Neural cell (in vitro differentiated cells): ENCODE results near the gene P2RX5. TPM values are rescaled to one million over a fixed set of nuclear protein-coding genes. Genes with fewer than 3 reads are reported as not detected.
A peak's percentile ranks its signal among the peaks of the same experiment; 100 is the strongest.

Experiments
- H2AFZ ChIP-seq: fragments of 200-600, 300-800 bp; sonication (generic), shearing (Covaris generic); 2 replicates; pipeline ENCODE4 v1.6.0; 2014; ENCODE audit warnings: low read depth, mild to moderate bottlenecking, antibody characterized with exemption, low read length, moderate library complexity
- H3F3A ChIP-seq: fragments of 200-600 bp; shearing (Covaris generic); 2 replicates; pipeline ENCODE4 v1.6.1; 2016; ENCODE audit warnings: mild to moderate bottlenecking, moderate library complexity, mixed read lengths, antibody characterized with exemption, low read length; ENCODE audit not compliant: insufficient read depth, poor library complexity, severe bottlenecking
- H3K27ac ChIP-seq: fragments of 200-600, 300-800 bp; sonication (generic), shearing (Covaris generic); 2 replicates; pipeline ENCODE4 v1.5.1; 2014; ENCODE audit warnings: mild to moderate bottlenecking, low read length, moderate library complexity
- H3K27me3 ChIP-seq: fragments of 300-800, 200-600 bp; sonication (generic), shearing (Covaris generic); 2 replicates; pipeline ENCODE4 v1.6.0; 2014; ENCODE audit warnings: mild to moderate bottlenecking, low read depth, low read length, moderate library complexity; ENCODE audit not compliant: insufficient read depth
- H3K36me3 ChIP-seq: fragments of 300-800, 200-600 bp; sonication (generic), shearing (Covaris generic); 2 replicates; pipeline ENCODE4 v1.5.1; 2014; ENCODE audit warnings: mild to moderate bottlenecking, antibody characterized with exemption, low read length, moderate library complexity; ENCODE audit not compliant: insufficient read depth
- H3K4me2 ChIP-seq: fragments of 300-800, 200-600 bp; sonication (generic), shearing (Covaris generic); 2 replicates; pipeline ENCODE4 v1.6.0; 2014; ENCODE audit warnings: mild to moderate bottlenecking, low read length
- H3K4me3 ChIP-seq: fragments of 300-800, 200-600 bp; sonication (generic), shearing (Covaris generic); 2 replicates; pipeline ENCODE4 v1.5.1; 2014; ENCODE audit warnings: mild to moderate bottlenecking, low read length, moderate library complexity
- H3K79me2 ChIP-seq: fragments of 200-600 bp; shearing (Covaris generic); replicated peaks from 2 replicates; pipeline ENCODE4 v1.6.0; 2014; ENCODE audit warnings: mild to moderate bottlenecking, low read length, moderate library complexity; ENCODE audit not compliant: insufficient read depth
- H3K9ac ChIP-seq: fragments of 300-800, 200-600 bp; sonication (generic), shearing (Covaris generic); 2 replicates; pipeline ENCODE4 v1.6.1; 2016; ENCODE audit warnings: mild to moderate bottlenecking, low read length, mixed read lengths
- H3K9me2 ChIP-seq: fragments of 200-600 bp; shearing (Covaris generic); 2 replicates; pipeline ENCODE4 v1.6.1; 2016; ENCODE audit warnings: mild to moderate bottlenecking, low read length, mixed read lengths; ENCODE audit not compliant: insufficient read depth
- H3K9me3 ChIP-seq: fragments of 200-600, 300-800 bp; sonication (generic), shearing (Covaris generic); 2 replicates; pipeline ENCODE4 v1.6.1; 2016; ENCODE audit warnings: mild to moderate bottlenecking, mixed run types, low read length, moderate library complexity, mixed read lengths
- H4K20me1 ChIP-seq: fragments of 200-600 bp; shearing (Covaris generic); 2 replicates; pipeline ENCODE4 v1.6.1; 2016; ENCODE audit warnings: mild to moderate bottlenecking, mixed run types; ENCODE audit not compliant: insufficient read depth
- CTCF ChIP-seq: fragments of 450-650 bp; IDR thresholded peaks from 2 replicates; pipeline ENCODE4 v1.5.1; 2014; ENCODE audit warnings: antibody characterized with exemption, mild to moderate bottlenecking, moderate library complexity; ENCODE audit not compliant: poor library complexity, severe bottlenecking
- EP300 ChIP-seq: fragments of 450-650 bp; conservative IDR thresholded peaks from 2 replicates; pipeline ENCODE4 v1.6.1; 2014; ENCODE audit warnings: antibody characterized with exemption, mild to moderate bottlenecking, moderate library complexity; ENCODE audit not compliant: poor library complexity, severe bottlenecking
- EZH2 ChIP-seq: fragments of 200-600, 300-800 bp; shearing (Covaris generic), sonication (generic); IDR thresholded peaks from 2 replicates; pipeline ENCODE4 v1.6.1; 2014; ENCODE audit warnings: antibody characterized with exemption, low read length, borderline replicate concordance, mild to moderate bottlenecking; ENCODE audit not compliant: insufficient read depth, poor library complexity, severe bottlenecking
- MXI1 ChIP-seq: fragments of 450-650 bp; conservative IDR thresholded peaks from 2 replicates; pipeline ENCODE4 v1.6.1; 2014; ENCODE audit warnings: antibody characterized with exemption, mild to moderate bottlenecking; ENCODE audit not compliant: poor library complexity, severe bottlenecking
- POLR2AphosphoS5 ChIP-seq: IDR thresholded peaks from 2 replicates; pipeline ENCODE4 v1.6.1; 2012
- RAD21 ChIP-seq: fragments of 450-650 bp; conservative IDR thresholded peaks from 2 replicates; pipeline ENCODE4 v1.6.1; 2014; ENCODE audit warnings: antibody characterized with exemption, mild to moderate bottlenecking, moderate library complexity
- REST ChIP-seq: IDR thresholded peaks from 2 replicates; pipeline ENCODE4 v1.6.1; 2012; ENCODE audit warnings: borderline replicate concordance
- SMC3 ChIP-seq: fragments of 450-650 bp; conservative IDR thresholded peaks from 2 replicates; pipeline ENCODE4 v1.6.1; 2014; ENCODE audit warnings: antibody characterized with exemption, mild to moderate bottlenecking, moderate library complexity; ENCODE audit not compliant: poor library complexity
- TAF1 ChIP-seq: IDR thresholded peaks from 2 replicates; pipeline ENCODE4 v1.6.1; 2012; ENCODE audit warnings: low read depth
- polyA plus RNA-seq: library from polyadenylated mRNA; depleted of rRNA; stranded (reverse); fragments of >200 nt; gene quantifications from 2 replicates; pipeline ENCODE4 v1.2.3, GENCODE V29; 2014

The P2RX5 gene
- polyA plus RNA-seq, 1 donor from 2014 or later, result 7.0 TPM

GRCh38 chr17:3697103-3697476 is 1.1 kb upstream of the P2RX5 start:
- Histone ChIP-seq H3F3A (no peaks in the 10 kb centered on the region), H3K27me3 (peaks cover 27% of the 10 kb centered on the region), H3K27ac (no peak overlapping the region), H3K9me3 (no peaks in the 10 kb centered on the region), H2AFZ (no peak overlapping the region), H4K20me1 (no peaks in the 10 kb centered on the region), H3K79me2 (no peaks in the 10 kb centered on the region), H3K4me3 (no peak overlapping the region), H3K9me2 (no peaks in the 10 kb centered on the region), H3K4me2 (no peak overlapping the region), H3K36me3 (no peaks in the 10 kb centered on the region), H3K9ac (no peak overlapping the region)
- TF ChIP-seq EZH2 (no peak), TAF1 (no peak), POLR2AphosphoS5 (no peak), MXI1 (no peak), SMC3 (no peak), EP300 (no peak), CTCF (no peak), RAD21 (no peak), REST (no peak)

DNA sequence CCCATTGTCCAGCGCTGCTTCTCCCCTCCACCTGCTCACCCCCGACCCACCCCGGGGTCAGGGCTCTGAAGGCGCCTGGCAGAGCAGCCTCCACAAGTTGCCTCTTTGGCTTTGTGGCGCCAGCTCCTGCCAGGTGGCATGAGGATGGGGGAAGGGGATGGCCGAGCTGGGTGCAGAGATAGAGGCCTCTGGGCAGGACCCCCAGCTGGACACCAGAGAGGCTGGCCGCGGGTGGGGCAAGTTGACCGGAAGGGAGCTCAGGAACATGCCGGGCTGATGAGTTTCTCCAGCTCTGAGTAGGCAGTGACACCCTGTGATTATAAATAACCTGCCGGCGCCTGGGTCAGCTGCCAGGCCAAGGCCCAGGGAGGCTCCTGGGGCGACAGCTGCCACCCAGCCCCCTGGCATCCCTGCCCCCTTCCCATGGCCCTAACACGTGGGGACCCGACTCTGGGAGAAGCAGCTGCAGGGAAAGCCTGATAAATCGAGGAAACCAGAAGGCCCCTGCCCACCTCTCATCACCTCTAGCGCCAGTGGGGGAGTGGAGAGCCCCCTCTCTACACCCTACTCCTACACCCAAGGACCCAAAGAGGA is 729 bp downstream of the P2RX5 start:
- no peaks in the 10 kb centered on the region for H3K79me2 ChIP-seq
- H3K9me3 ChIP-seq, result no peaks in the 10 kb centered on the region
- no peak overlapping the region for H2AFZ ChIP-seq
- TF ChIP-seq TAF1 (no peak), RAD21 (no peak), MXI1 (no peak), CTCF (no peak), POLR2AphosphoS5 (no peak), REST (no peak), EP300 (no peak), SMC3 (no peak), EZH2 (no peak)
- H3K4me2 ChIP-seq, result no peak overlapping the region
- H4K20me1 ChIP-seq, result no peaks in the 10 kb centered on the region
- peak overlapping the region; percentile 34 for H3K9ac ChIP-seq
- no peaks in the 10 kb centered on the region for H3K9me2 ChIP-seq
- peaks cover 27% of the 10 kb centered on the region for H3K27me3 ChIP-seq
- H3F3A ChIP-seq, result no peaks in the 10 kb centered on the region
- peak overlapping the region; percentile 63 for H3K4me3 ChIP-seq
- no peaks in the 10 kb centered on the region for H3K36me3 ChIP-seq
- H3K27ac ChIP-seq, result no peak overlapping the region
